Smooth muscle cell (in vitro differentiated cells): Measurements from ENCODE around the gene SYT7. TPM values are rescaled to one million over a fixed set of nuclear protein-coding genes. Genes with fewer than 3 reads are reported as not detected.

Experiments used
- DNase-seq: peaks from one replicate; lab custom pipeline; 2025; ENCODE audit not compliant: unreplicated experiment; lab: John Stamatoyannopoulos, UW
- H2AFZ ChIP-seq: fragments of 200-600 bp; sonication (generic); 2 replicates; pipeline ENCODE4 v1.6.0; 2016; ENCODE audit warnings: antibody characterized with exemption, low read depth, mild to moderate bottlenecking
- H3F3A ChIP-seq: fragments of 200-600 bp; sonication (generic); 2 replicates; pipeline ENCODE4 v1.6.0; 2017; ENCODE audit warnings: antibody characterized with exemption, low read depth
- H3K27ac ChIP-seq: fragments of 200-600 bp; sonication (generic); 2 replicates; pipeline ENCODE4 v1.5.1; 2016; ENCODE audit warnings: low read depth, mild to moderate bottlenecking
- H3K27me3 ChIP-seq: fragments of 200-600 bp; sonication (generic); 2 replicates; pipeline ENCODE4 v1.6.1; 2016; ENCODE audit warnings: low read depth, mild to moderate bottlenecking
- H3K36me3 ChIP-seq: fragments of 200-600 bp; sonication (generic); 2 replicates; pipeline ENCODE4 v1.5.1; 2016; ENCODE audit warnings: low read depth
- H3K4me1 ChIP-seq: fragments of 200-600 bp; sonication (generic); 2 replicates; pipeline ENCODE4 v1.5.1; 2016; ENCODE audit warnings: low read depth
- H3K4me2 ChIP-seq: fragments of 200-600 bp; sonication (generic); 2 replicates; pipeline ENCODE4 v1.6.0; 2016; ENCODE audit warnings: mild to moderate bottlenecking
- H3K4me3 ChIP-seq: fragments of 200-600 bp; sonication (generic); 2 replicates; pipeline ENCODE4 v1.5.1; 2016; ENCODE audit warnings: mild to moderate bottlenecking
- H3K79me2 ChIP-seq: fragments of 200-600 bp; sonication (generic); 2 replicates; pipeline ENCODE4 v1.6.0; 2016; ENCODE audit warnings: low read depth, mild to moderate bottlenecking
- H3K9ac ChIP-seq: fragments of 200-600 bp; sonication (generic); 2 replicates; pipeline ENCODE4 v1.6.0; 2016; ENCODE audit warnings: low read depth
- H3K9me3 ChIP-seq: fragments of 200-600 bp; sonication (generic); replicated peaks from 2 replicates; pipeline ENCODE4 v1.5.1; 2016; ENCODE audit warnings: low read depth
- H4K20me1 ChIP-seq: fragments of 200-600 bp; sonication (generic); 2 replicates; pipeline ENCODE4 v1.6.0; 2016; ENCODE audit warnings: low read depth
- CTCF ChIP-seq: fragments of 200-600 bp; sonication (generic); IDR thresholded peaks from 2 replicates; pipeline ENCODE4 v1.5.1; 2017; ENCODE audit warnings: borderline replicate concordance, mild to moderate bottlenecking, antibody characterized with exemption; ENCODE audit not compliant: insufficient read depth, poor library complexity, severe bottlenecking
- WGBS: methylation state at CpG from one replicate; pipeline ENCODE4 v1.1.7; 2016; ENCODE audit warnings: low lambda C conversion rate; 5-methylcytosine and 5-hydroxymethylcytosine counted together
- polyA plus RNA-seq: library from polyadenylated mRNA; unstranded; fragments of >200 nt; fragmentation: Nextera tagmentation; extraction: Ambion mirVana; gene quantifications from 2 replicates; pipeline ENCODE4 v1.2.1, GENCODE V29; 2016
- total RNA-seq: library from RNA; depleted of rRNA; stranded (reverse); fragments of >200 nt; gene quantifications from 2 replicates; pipeline ENCODE4 v1.2.3, GENCODE V29; 2014

The SYT7 gene
- total and polyA plus RNA-seq, 2 experiments from 2014 or later: 0.79 to 4.0 TPM

- peaks cover 4% of the 10 kb centered on the region for H3K4me1 ChIP-seq
- H3K4me3 ChIP-seq: no peak overlapping the region
- H3K9me3 ChIP-seq: no peaks in the 10 kb centered on the region
- H3K27me3 ChIP-seq: peaks cover 6% of the 10 kb centered on the region
- DNase-seq: no peak
- no peak for TF ChIP-seq CTCF
- no peaks in the 10 kb centered on the region for H3F3A ChIP-seq
- no peak overlapping the region for H3K4me2 ChIP-seq
- H3K27ac ChIP-seq: no peak overlapping the region
- H3K79me2 ChIP-seq: no peaks in the 10 kb centered on the region
- H4K20me1 ChIP-seq: peaks cover 32% of the 10 kb centered on the region
- H3K36me3 ChIP-seq: no peaks in the 10 kb centered on the region
- H3K9ac ChIP-seq: no peak overlapping the region
- WGBS: 84% methylated on average over 6 of the region's 6 CpGs
- H2AFZ ChIP-seq: no peak overlapping the region
These were observed 20.1 kb downstream of the SYT7 start for GRCh38 chr11:61560751-61561150.

- DNase-seq: no peak
- Histone ChIP-seq H4K20me1 (peaks cover 16% of the 10 kb centered on the region), H2AFZ (no peak overlapping the region), H3K27me3 (peaks cover 9% of the 10 kb centered on the region), H3K36me3 (no peaks in the 10 kb centered on the region), H3K9ac (no peak overlapping the region), H3K4me2 (peak overlapping the region; percentile 19), H3K9me3 (no peaks in the 10 kb centered on the region), H3K4me1 (peaks cover 26% of the 10 kb centered on the region), H3K27ac (no peak overlapping the region), H3F3A (no peaks in the 10 kb centered on the region), H3K4me3 (no peak overlapping the region), H3K79me2 (no peaks in the 10 kb centered on the region)
- TF ChIP-seq CTCF: no peak
- WGBS: 62% methylated on average over 3 of the region's 3 CpGs
These were observed 24.3 kb downstream of the SYT7 start for GRCh38 chr11:61556621-61557020.

- Histone ChIP-seq H3K4me1 (peaks cover 26% of the 10 kb centered on the region), H3K4me2 (peak overlapping the region; percentile 83), H3K27me3 (peaks cover 9% of the 10 kb centered on the region), H3K36me3 (no peaks in the 10 kb centered on the region), H3K27ac (no peak overlapping the region), H3K9me3 (no peaks in the 10 kb centered on the region), H3K79me2 (no peaks in the 10 kb centered on the region), H3F3A (no peaks in the 10 kb centered on the region), H3K4me3 (no peak overlapping the region), H3K9ac (no peak overlapping the region), H4K20me1 (peaks cover 16% of the 10 kb centered on the region), H2AFZ (no peak overlapping the region)
- TF ChIP-seq CTCF: no peak
- 60% methylated on average over 10 of the region's 10 CpGs for WGBS
- DNase-seq: no peak
These were observed 24.9 kb downstream of the SYT7 start for GRCh38 chr11:61555978-61556377.
